ENCODE results near the gene RNF217.

DNA sequence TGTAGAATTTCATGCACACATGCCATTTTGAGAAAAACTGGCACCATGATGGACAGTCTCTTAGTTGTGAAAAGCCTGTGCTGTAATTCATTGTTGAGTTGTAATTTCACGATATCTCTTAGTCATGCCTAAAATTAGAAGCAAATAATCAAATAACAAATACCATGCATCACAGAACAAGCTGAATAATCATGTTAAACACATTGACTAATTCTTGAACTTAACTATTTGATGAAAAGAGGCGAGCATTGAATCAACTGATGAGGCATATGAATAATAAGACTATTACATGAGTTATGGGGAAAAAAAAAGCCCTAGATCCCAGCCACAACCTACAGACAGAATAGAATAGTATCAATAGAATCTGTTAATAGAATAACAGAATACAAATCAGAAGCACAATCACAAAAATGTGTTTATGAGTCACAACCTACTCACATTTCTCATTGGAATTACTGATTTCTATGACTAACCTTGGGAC is 14.2 kb upstream of the RNF217 start:
- TF ChIP-seq POLR2A (IDR thresholded peaks at IDR 0.05), result no peak
- TF ChIP-seq, protein P1, sequence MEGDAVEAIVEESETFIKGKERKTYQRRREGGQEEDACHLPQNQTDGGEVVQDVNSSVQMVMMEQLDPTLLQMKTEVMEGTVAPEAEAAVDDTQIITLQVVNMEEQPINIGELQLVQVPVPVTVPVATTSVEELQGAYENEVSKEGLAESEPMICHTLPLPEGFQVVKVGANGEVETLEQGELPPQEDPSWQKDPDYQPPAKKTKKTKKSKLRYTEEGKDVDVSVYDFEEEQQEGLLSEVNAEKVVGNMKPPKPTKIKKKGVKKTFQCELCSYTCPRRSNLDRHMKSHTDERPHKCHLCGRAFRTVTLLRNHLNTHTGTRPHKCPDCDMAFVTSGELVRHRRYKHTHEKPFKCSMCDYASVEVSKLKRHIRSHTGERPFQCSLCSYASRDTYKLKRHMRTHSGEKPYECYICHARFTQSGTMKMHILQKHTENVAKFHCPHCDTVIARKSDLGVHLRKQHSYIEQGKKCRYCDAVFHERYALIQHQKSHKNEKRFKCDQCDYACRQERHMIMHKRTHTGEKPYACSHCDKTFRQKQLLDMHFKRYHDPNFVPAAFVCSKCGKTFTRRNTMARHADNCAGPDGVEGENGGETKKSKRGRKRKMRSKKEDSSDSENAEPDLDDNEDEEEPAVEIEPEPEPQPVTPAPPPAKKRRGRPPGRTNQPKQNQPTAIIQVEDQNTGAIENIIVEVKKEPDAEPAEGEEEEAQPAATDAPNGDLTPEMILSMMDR (IDR thresholded peaks at IDR 0.05 in 4 of 5, conservative IDR thresholded peaks at IDR 0.05 in 1 of 5), result no peak
